HepG2 (cell line): Measurements from ENCODE around the gene PRDM8. TPM values are rescaled to one million over a fixed set of nuclear protein-coding genes. Genes with fewer than 3 reads are reported as not detected.

Experiments
- ATAC-seq: fragments of 200-7000 bp; cut with Tn5 transposase; 3 replicates; pipeline ENCODE4 v1.9.1; 2020; ENCODE audit warnings: mild to moderate bottlenecking, moderate library complexity
- BruUV-seq: library from RNA; stranded (reverse); fragments of 400-500 nt; replicated peaks from 2 replicates; lab custom pipeline; 2021; lab: Mats Ljungman, UMichigan
- CTCF ChIA-PET: fragments of 300-600 bp; formaldehyde crosslinking; extraction: SDS; loops from one replicate; lab custom pipeline; 2021; ENCODE audit warnings: low total read pairs, inconsistent platforms, low intra/inter-chr PET ratio; lab: Yijun Ruan, JAX
- POLR2A ChIA-PET: fragments of 350-600 bp; sonication (Branson Sonifier 250); formaldehyde crosslinking; loops from one replicate; lab custom pipeline; 2020; ENCODE audit warnings: antibody characterized with exemption, inconsistent platforms; lab: Yijun Ruan, JAX
- DNase-seq: peaks from one replicate; pipeline ENCODE4 v3.0.0-alpha.2; 2015; ENCODE audit warnings: low spot score
- FAIRE-seq: peaks from 3 replicates; lab custom pipeline; 2011; peaks lifted over from hg19 to GRCh38; lab: Jason Lieb, UNC
- H2AFZ ChIP-seq: one replicate; pipeline ENCODE4 v1.6.1; 2011; ENCODE audit warnings: low read length, inconsistent platforms
- H3K27ac ChIP-seq: fragments of 300-600 bp; 3 replicates; pipeline ENCODE4 v1.8.0; 2011; ENCODE audit warnings: mixed run types, mild to moderate bottlenecking, mixed read lengths, low read length, inconsistent platforms; ENCODE audit not compliant: insufficient read depth; ENCODE audit errors: extremely low read length
- H3K27me3 ChIP-seq, 2 experiments: fragments of 200-600 bp in 1 of 2; 2 replicates in 1 of 2; 3 replicates in 1 of 2; pipeline versions ENCODE4 v1.6.0 to v1.8.0; 2011; ENCODE audit warnings: low read length in 2 of 2, mild to moderate bottlenecking in 2 of 2, moderate library complexity in 2 of 2, inconsistent platforms in 1 of 2; ENCODE audit not compliant: insufficient read depth in 2 of 2, control insufficient read depth in 1 of 2
- H3K36me3 ChIP-seq, 2 experiments: fragments of 200-600 bp in 1 of 2; replicated peaks in 1 of 2; 2 replicates in 1 of 2; 3 replicates in 1 of 2; pipeline versions ENCODE4 v1.5.1 to v1.8.0; 2011; ENCODE audit warnings: low read length in 2 of 2, inconsistent platforms in 1 of 2; ENCODE audit not compliant: insufficient read depth in 2 of 2, control insufficient read depth in 1 of 2
- H3K4me1 ChIP-seq: 2 replicates; pipeline ENCODE4 v1.5.1; 2012; ENCODE audit warnings: low read length, inconsistent platforms; ENCODE audit not compliant: insufficient read depth
- H3K4me2 ChIP-seq: 2 replicates; pipeline ENCODE4 v1.6.0; 2011; ENCODE audit warnings: low read depth, low read length, inconsistent platforms
- H3K4me3 ChIP-seq, 3 experiments: fragments of 200-600 bp in 1 of 3; sonication (generic), shearing (Covaris generic) in 1 of 3; replicated peaks in 1 of 3; 2 replicates each; pipeline ENCODE4 v1.5.1; 2011 to 2016; ENCODE audit warnings: low read length in 3 of 3, inconsistent platforms in 2 of 3, low read depth in 2 of 3, mild to moderate bottlenecking in 2 of 3, control low read depth in 1 of 3, mixed read lengths in 1 of 3; ENCODE audit not compliant: insufficient read depth in 1 of 3
- H3K79me2 ChIP-seq: one replicate; pipeline ENCODE4 v1.6.1; 2011; ENCODE audit warnings: low read length, inconsistent platforms; ENCODE audit not compliant: insufficient read depth
- H3K9ac ChIP-seq: 2 replicates; pipeline ENCODE4 v1.6.0; 2011; ENCODE audit warnings: mild to moderate bottlenecking, low read depth, low read length, inconsistent platforms; ENCODE audit not compliant: insufficient read depth
- H3K9me3 ChIP-seq: 2 replicates; pipeline ENCODE4 v1.5.1; 2012; ENCODE audit warnings: mild to moderate bottlenecking, low read length
- H4K20me1 ChIP-seq: 2 replicates; pipeline ENCODE4 v1.6.0; 2011; ENCODE audit warnings: inconsistent platforms, mild to moderate bottlenecking, low read length, moderate library complexity; ENCODE audit not compliant: insufficient read depth
- CHD2 ChIP-seq: IDR thresholded peaks from 2 replicates; pipeline ENCODE4 v1.6.1; 2011; ENCODE audit warnings: low read depth, low read length, improper control_type of control experiment
- EEA1 ChIP-seq: sonication (generic); formaldehyde crosslinking; IDR thresholded peaks from 2 replicates; pipeline ENCODE4 v1.5.1; 2020; ENCODE audit warnings: mild to moderate bottlenecking, missing genetic modification reagents, borderline replicate concordance
- GATA4 ChIP-seq: sonication (generic); IDR thresholded peaks from 2 replicates; pipeline ENCODE4 v1.6.1; 2016; ENCODE audit warnings: antibody characterized with exemption, low read depth, borderline replicate concordance
- GMEB2 ChIP-seq: IDR thresholded peaks from 2 replicates; pipeline ENCODE4 v1.6.1; 2016; ENCODE audit warnings: missing biosample characterization, missing genetic modification reagents, low read depth
- HINFP ChIP-seq: sonication (generic); formaldehyde crosslinking; IDR thresholded peaks from 2 replicates; pipeline ENCODE4 v1.4.0; 2020; ENCODE audit warnings: low read depth, mild to moderate bottlenecking, missing genetic modification reagents
- MED13 ChIP-seq: sonication (generic); formaldehyde crosslinking; IDR thresholded peaks from 2 replicates; pipeline ENCODE4 v1.5.0; 2020; ENCODE audit warnings: missing genetic modification reagents
- RBM22 ChIP-seq: fragments of 200-400 bp; formaldehyde crosslinking; optimal IDR thresholded peaks from 2 replicates; pipeline ENCODE3; 2017; ENCODE audit warnings: mild to moderate bottlenecking, low read length, moderate library complexity
- REXO4 ChIP-seq: sonication (generic); formaldehyde crosslinking; IDR thresholded peaks from 2 replicates; pipeline ENCODE4 v1.8.0; 2022; ENCODE audit warnings: missing genetic modification reagents, mild to moderate bottlenecking, borderline replicate concordance
- TGIF2 ChIP-seq: IDR thresholded peaks from 2 replicates; pipeline ENCODE4 v1.6.1; 2016; ENCODE audit warnings: control low read depth, missing compliant biosample characterization
- ZFP36 ChIP-seq: fragments of 150-350 bp; IDR thresholded peaks from 2 replicates; pipeline ENCODE4 v1.6.1; 2018; ENCODE audit warnings: borderline replicate concordance, low read length, low read depth; ENCODE audit not compliant: partially characterized antibody
- ZFP62 ChIP-seq: sonication (generic); formaldehyde crosslinking; IDR thresholded peaks from 2 replicates; pipeline ENCODE4 v1.4.0; 2020; ENCODE audit warnings: missing genetic modification reagents
- ZNF639 ChIP-seq: conservative IDR thresholded peaks from 2 replicates; pipeline ENCODE4 v1.6.1; 2018; ENCODE audit warnings: missing genetic modification reagents
- ZNF670 ChIP-seq: sonication (generic); formaldehyde crosslinking; IDR thresholded peaks from 2 replicates; pipeline ENCODE4 v1.8.0; 2022; ENCODE audit warnings: mild to moderate bottlenecking, missing genetic modification reagents, borderline replicate concordance
- ZNF747 ChIP-seq: sonication (generic); formaldehyde crosslinking; IDR thresholded peaks from 2 replicates; pipeline ENCODE4 v1.8.1; 2023; ENCODE audit warnings: missing genetic modification reagents, mild to moderate bottlenecking, borderline replicate concordance
- WGBS: methylation state at CpG from one replicate; pipeline ENCODE4 v1.1.6; 2017; ENCODE audit warnings: low lambda C conversion rate; 5-methylcytosine and 5-hydroxymethylcytosine counted together
- in situ Hi-C: cut with HindIII; loops from 2 replicates; pipeline ENCODE4 v1.10.0; 2017; ENCODE audit warnings: low pct_unique_long_range_greater_than_20kb; ENCODE audit not compliant: extremely low pct_ligation_motif_present
- intact Hi-C: fragments of 100-400 bp; cut with micrococcal nuclease; formaldehyde crosslinking; loops from one replicate; pipeline ENCODE4 v1.10.0; 2022; ENCODE audit not compliant: unreplicated experiment
- polyA plus RNA-seq, 8 experiments: library from polyadenylated mRNA; depleted of rRNA in 3 of 8; stranded (reverse) in 7 of 8; unstranded in 1 of 8; fragments of >200 nt; fragmentation: Illumina TruSeq in 4 of 8; extraction: Trizol in 4 of 8; gene quantifications; 2 replicates each; pipeline versions ENCODE4 v1.2.1 to v1.2.3, GENCODE V29; 2011 to 2016; ENCODE audit warnings: low read depth in 4 of 8, missing spikeins in 1 of 8, mixed read lengths in 1 of 8; ENCODE audit not compliant: insufficient read depth in 1 of 8
- total RNA-seq, 5 experiments: library from RNA; depleted of rRNA; stranded (reverse); fragments of >200 nt; fragmentation: Illumina TruSeq; extraction: Trizol; gene quantifications; 2 replicates each; pipeline ENCODE4 v1.2.3, GENCODE V29; 2016; ENCODE audit warnings: low read depth in 1 of 5

Gene PRDM8
- total and polyA plus RNA-seq, 2 of the 13 experiments (the other 11 are each of a cell fraction or from before 2014, with no cell fraction given), result 0.09 TPM; not detected in 1

- TF ChIP-seq HINFP (CRISPR knock-in tag), result no peak
These were observed 28.8 kb downstream of the PRDM8 start (continued) for GRCh38 chr4:80226094-80226493.

GRCh38 chr4:80228460-80228859 lies 31.2 kb downstream of the PRDM8 start:
- FAIRE-seq (no peak), ATAC-seq (no peak), DNase-seq (no peak)
- no peaks in the 10 kb centered on the region for H3K9me3 ChIP-seq
- ChIA-PET CTCF (no interaction called here), POLR2A (no interaction called here)
- H3K36me3 ChIP-seq, result no peaks in the 10 kb centered on the region
- no TSS peak for BruUV-seq
- H3K27me3 ChIP-seq, result no peaks in the 10 kb centered on the region
- H4K20me1 ChIP-seq, result no peaks in the 10 kb centered on the region
- H2AFZ ChIP-seq, result no peak overlapping the region
- H3K79me2 ChIP-seq, result no peaks in the 10 kb centered on the region
- TF ChIP-seq GMEB2, result no peak
- H3K9ac ChIP-seq, result no peak overlapping the region
- intact Hi-C loops, result no loop called here
- H3K4me2 ChIP-seq, result no peak overlapping the region
- H3K4me1 ChIP-seq, result no peaks in the 10 kb centered on the region
- no peak overlapping the region for H3K27ac ChIP-seq
- in situ Hi-C loops, result no loop called here
- H3K4me3 ChIP-seq, result no peak overlapping the region

- Histone ChIP-seq H3K4me2 (no peak overlapping the region), H3K4me3 (no peak overlapping the region), H3K9ac (no peak overlapping the region), H3K79me2 (no peaks in the 10 kb centered on the region), H2AFZ (no peak overlapping the region), H3K27me3 (no peaks in the 10 kb centered on the region), H3K27ac (no peak overlapping the region), H4K20me1 (no peaks in the 10 kb centered on the region), H3K9me3 (no peaks in the 10 kb centered on the region), H3K36me3 (no peaks in the 10 kb centered on the region), H3K4me1 (no peaks in the 10 kb centered on the region)
- ATAC-seq, result no peak
- FAIRE-seq, result no peak
- in situ Hi-C loops, result no loop called here
- CTCF ChIA-PET, result no interaction called here
- POLR2A ChIA-PET, result no interaction called here
- intact Hi-C loops, result no loop called here
- no TSS peak for BruUV-seq
- WGBS, result 2% methylated on average over 2 of the region's 2 CpGs
- DNase-seq, result no peak
- no peak for TF ChIP-seq CHD2
- TF ChIP-seq REXO4 (CRISPR knock-in tag), result no peak
- no peak for TF ChIP-seq ZFP36
- TF ChIP-seq MED13 (CRISPR knock-in tag), result no peak
- no peak for TF ChIP-seq ZNF670 (CRISPR knock-in tag)
- TF ChIP-seq ZNF639 (CRISPR knock-in tag), result no peak
- TF ChIP-seq RBM22, result no peak
- TF ChIP-seq EEA1 (CRISPR knock-in tag), result no peak
- no peak for TF ChIP-seq TGIF2 (CRISPR knock-in tag)
- no peak for TF ChIP-seq ZFP62
- TF ChIP-seq GATA4, result no peak
- TF ChIP-seq ZNF747 (CRISPR knock-in tag), result no peak
These were observed 31.8 kb downstream of the PRDM8 start for GRCh38 chr4:80229128-80229527.
